ENCODE results near the gene SKOR1.

GRCh38 chr15:67784856-67785430 lies 40.4 kb upstream of the SKOR1 start:
- no peak for TF ChIP-seq CTCF (IDR thresholded peaks at IDR 0.05; ENCODE audit: insufficient read depth, low read depth, low read length)
- no peak for TF ChIP-seq EZH2 (IDR thresholded peaks at IDR 0.05; ENCODE audit: insufficient read depth, low read length)
